HG02884 (cell line): ENCODE data around the gene EVI2B.
"Not testable (repeated sequence)": the region's sequence is repeated elsewhere in the genome, so short reads cannot be mapped to it uniquely, and the experiment has no call there.

Source experiments
- ATAC-seq: cut with Tn5 transposase; IDR thresholded peaks from one replicate; pipeline ENCODE4 v1.9.1; 2021; ENCODE audit warnings: mild to moderate bottlenecking, moderate library complexity; ENCODE audit not compliant: unreplicated experiment

The EVI2B gene

DNA sequence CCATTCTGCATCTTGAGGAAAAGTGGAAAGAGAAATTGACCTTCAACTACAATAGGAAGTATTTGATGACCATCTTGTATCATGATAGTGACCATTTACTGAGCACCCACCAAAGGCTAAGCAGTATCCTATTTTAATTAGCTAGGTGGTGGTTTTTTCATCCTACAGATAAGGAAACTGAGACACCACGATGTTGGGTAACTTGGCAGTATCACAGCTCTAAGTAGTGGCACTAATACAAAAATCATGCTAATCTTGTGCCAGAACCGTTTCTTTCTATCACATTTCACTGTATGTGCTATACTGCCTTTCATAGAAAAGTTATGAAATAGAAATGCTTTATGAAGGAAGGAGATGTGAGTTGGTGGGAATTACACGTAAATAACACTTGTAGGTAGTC, 2.3 kb downstream of the EVI2B start:
- no peak for ATAC-seq

DNA sequence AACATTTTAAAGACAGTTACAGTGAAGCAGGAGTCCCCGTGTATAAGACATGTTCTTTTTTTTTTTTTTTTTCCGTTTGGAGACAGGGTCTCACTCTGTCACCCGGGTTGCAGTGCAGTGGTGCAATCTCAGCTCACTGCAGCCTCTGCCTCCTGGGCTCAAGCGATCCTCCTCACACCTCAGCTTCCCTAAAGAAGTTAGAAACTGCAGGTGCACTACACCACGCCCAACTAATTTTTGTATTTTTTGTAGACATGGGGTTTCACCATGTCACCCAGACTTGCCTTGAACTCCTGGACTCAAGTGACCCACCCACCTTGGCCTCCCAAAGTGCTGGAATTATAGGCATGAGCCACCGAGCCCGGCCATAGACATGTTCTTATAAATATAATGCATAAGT, 3.0 kb downstream of the EVI2B start:
- ATAC-seq = no peak

- no peak for ATAC-seq
These were observed 3.6 kb downstream of the EVI2B start for GRCh38 chr17:31310260-31310659.

GRCh38 chr17:31309556-31309955, 4.3 kb downstream of the EVI2B start:
- no peak for ATAC-seq

DNA sequence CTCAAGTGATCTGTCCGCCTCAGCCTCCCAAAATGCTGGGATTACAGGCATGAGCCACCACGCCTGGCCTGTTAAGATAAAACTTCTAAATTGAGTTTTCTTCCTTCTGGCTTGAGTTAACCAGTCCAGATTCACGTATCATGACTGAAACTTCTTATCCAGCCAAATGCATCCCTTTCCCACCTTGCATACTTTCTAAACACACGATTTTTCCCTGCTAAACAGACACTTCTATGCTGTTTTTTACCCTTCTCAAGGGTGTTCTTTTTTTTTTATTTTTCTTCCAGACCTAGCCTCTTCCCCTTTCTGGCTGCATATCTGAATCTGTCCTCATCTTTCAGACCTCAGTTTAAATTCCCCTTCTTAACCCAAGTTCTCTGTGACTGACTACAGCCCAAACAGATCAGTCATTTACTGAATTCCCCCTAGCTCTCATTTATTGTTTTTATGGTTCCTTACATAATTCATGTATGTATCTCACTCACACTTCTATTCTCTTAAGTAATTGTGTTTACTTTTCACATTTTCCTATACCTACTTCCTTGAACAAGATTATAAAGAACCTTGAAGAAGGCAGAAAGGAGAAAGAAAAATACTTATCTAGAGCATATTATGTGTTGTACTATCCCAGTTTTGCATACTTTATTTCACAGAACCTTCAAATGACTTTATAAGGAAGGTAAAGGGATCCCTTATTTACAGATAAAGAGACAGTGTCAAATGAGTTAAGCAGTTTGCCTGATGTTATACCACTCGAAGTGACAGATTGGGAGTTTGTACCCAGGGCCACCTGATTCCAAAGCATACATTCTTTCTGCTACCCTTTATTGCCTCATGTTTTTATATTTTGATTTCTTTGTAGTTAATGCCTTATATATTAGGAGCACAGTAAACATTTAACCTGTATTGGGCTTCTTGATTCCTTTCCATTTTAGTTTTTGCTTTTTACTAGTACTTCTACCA, 5.2 kb downstream of the EVI2B start:
- ATAC-seq = no peak

GRCh38 chr17:31307640-31308039, 6.2 kb downstream of the EVI2B start:
- ATAC-seq = no peak

GRCh38 chr17:31299624-31300023, 14.2 kb downstream of the EVI2B start:
- no peak for ATAC-seq

GRCh38 chr17:31297090-31297489, 16.8 kb downstream of the EVI2B start, which contains the start of gene OMG:
TSS of gene OMG (minus strand) at chr17:31297239. CDS start at chr17:31296331, 908 bp downstream.
- no peak for ATAC-seq

GRCh38 chr17:31296142-31296541, 17.7 kb downstream of the EVI2B start:
- no peak for ATAC-seq

DNA sequence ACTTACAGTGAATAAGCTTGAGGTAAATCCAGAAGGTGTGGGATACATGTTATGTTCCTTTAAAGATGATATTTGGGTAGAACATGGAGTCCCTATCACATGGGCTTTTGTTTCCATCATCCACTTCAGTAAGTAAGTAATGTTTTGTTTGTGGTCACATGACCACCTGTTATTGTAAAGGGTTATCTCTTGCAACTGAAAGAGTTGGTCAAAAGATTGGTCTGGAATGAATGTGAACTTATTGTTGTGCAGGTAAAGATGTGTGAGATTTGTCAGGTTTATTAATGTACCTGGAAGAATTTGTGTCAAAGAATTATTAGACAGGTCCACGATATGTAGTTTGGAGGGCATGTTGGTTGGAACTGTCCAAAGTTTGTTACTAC, 18.4 kb downstream of the EVI2B start:
- ATAC-seq = no peak

- ATAC-seq = no peak
These were observed 18.9 kb downstream of the EVI2B start for GRCh38 chr17:31294820-31295488.

DNA sequence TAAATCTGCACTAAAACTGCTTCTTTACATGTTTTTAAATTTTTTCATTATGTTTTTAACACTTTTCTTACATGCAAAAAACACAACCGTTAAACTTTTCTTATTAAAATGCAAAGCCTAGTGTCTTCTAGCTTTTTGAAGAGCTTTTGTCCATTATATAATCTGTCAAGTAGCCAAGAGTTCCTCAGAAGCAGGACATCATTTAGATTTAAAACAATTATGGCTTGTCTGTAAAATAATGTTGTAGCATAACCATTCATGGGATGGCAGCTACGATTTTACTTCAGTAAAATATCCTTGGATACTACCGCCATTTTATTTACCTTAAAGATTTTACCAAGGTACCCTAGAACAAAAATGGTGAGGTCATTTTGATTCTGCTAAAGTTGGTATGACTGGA, 19.6 kb downstream of the EVI2B start:
- no peak for ATAC-seq

- ATAC-seq = no peak
These were observed 20.3 kb downstream of the EVI2B start for GRCh38 chr17:31293581-31293980.

DNA sequence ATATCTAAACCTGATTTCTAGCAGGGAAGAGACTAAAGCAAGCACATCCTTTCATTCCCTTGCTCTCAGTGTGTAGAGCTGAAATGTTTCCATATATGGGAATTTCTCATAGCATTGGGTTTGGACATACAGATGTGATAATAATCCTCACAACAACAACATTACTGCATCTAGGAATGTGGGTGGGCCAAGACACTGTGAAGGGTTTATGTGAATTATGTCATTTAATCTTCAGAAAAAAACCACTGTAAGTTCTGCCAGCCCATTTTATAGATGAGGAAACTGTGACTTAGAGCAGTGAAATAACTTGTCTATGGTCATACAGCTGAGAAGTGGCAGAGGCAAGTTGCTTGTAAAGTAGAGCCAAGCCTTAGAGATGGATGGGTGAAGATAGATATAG, 22.0 kb downstream of the EVI2B start:
- no peak for ATAC-seq

- ATAC-seq = no peak
These were observed 24.1 kb downstream of the EVI2B start for GRCh38 chr17:31289790-31290189.

DNA sequence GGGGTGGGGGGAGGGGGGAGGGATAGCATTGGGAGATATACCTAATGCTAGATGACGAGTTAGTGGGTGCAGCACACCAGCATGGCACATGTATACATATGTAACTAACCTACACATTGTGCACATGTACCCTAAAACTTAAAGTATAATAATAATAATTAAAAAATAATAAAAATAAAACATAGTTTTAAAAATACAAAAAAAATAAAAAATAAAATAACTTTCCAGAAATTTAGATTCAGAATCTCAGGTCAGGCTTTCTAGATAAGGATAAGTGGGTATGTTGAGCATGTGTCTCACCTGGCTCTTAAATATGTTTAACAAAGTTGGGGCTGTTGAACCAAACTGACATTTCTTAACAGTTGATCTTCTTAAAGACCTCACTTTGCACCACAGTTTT, 25.9 kb downstream of the EVI2B start:
- not testable (repeated sequence) for ATAC-seq

DNA sequence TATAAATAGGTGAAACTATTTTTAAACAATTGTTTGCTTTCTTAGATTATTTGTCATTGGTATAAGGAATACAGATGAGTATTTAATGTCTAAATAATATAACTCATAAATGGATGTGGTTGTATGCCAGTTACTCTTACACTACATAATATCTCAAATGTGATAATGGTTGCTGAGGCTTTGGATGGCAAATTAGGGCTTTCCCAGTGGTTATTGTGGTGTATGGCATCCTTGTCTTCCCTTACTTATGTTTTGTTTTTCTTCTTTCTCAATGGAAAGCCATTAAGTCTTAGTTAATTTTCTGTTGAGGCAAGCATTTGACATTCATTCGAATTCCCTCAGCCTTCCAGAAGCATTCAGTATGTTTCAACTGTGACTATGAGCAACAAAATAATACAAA, 27.3 kb downstream of the EVI2B start:
- ATAC-seq = no peak

DNA sequence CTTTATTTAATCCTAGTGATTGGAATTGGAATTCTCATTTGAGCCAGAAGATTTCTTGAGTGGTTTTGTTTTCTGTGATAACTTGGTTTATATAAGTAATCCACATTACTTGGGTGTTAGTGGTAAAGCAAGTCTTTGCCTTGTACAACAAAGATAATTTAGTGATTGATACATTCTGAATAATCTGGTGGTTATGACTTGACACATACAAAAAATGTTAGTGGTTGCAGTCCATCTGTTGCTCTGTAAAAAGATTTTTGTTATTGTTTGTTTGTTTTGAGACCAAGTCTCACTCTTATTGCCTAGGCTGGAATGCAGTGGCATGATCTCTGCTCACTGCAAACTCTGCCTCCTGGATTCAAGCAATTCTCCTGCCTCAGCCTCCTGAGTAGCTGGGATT, 30.0 kb downstream of the EVI2B start:
- no peak for ATAC-seq

DNA sequence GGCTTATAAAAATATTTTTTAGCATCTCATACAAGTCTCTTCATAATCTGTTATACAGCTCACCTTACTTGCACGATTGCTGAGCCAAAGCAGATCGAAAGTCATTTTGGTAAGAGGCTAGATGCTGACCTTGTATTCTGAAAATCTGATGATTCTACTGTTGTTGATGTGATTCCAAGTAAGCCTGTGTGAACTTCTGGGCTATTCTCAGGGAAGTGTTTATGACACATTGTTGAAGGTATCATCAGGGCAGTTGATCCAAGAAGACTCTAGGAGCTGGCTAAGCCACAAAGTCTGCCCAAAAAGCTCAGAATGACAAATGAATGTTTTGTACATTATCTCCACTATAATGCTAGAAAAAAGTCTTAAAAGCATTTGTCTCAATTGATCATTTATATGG, 32.8 kb downstream of the EVI2B start:
- ATAC-seq = no peak

- ATAC-seq = no peak
These were observed 34.5 kb downstream of the EVI2B start for GRCh38 chr17:31279401-31279800.

DNA sequence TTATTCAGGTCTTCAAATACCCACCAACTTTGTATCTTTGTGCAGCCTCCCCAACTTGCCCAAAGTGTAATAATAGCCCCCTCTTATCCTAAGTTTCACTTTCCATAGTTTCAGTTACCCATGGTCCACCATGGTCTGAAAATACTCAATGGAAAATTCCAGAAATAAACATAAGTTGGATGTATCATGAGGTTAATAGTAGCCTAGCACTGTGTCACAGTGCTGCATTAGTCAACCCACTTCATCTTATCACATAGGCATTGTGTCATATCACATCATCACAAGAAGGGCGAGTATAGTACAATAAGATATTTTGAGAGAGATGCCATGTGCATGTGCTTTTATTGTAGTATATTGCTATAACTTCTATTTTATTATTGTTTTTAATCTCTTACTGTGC, 38.7 kb downstream of the EVI2B start:
- ATAC-seq = no peak

DNA sequence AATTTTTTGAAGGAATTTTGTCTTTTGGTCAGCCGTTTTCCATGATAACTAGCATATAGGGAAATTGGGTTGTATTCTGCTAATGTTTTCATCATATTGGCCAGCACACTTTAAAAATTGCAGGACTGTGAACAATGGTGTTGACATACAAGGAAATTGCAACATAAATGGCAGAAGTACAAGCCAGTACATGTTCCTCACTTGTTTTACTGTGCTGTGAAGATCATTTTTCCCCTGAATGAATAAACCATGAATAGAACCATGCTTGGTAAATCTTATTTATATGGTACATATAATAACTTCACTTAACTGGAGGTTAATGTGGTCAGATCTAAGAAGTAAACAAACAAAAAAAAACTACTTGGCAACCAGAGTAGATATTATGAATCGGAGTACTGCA, 39.6 kb downstream of the EVI2B start:
- ATAC-seq = no peak
